ENCODE measurements around the gene TMEM131L.
A peak's percentile ranks its signal among the peaks of the same experiment; 100 is the strongest.
"Not testable (repeated sequence)": the region's sequence is repeated elsewhere in the genome, so short reads cannot be mapped to it uniquely, and the experiment has no call there.

Gene TMEM131L

GRCh38 chr4:153466081-153466948 lies at the start of gene TMEM131L:
Gene TMEM131L (plus strand): TSS chr4:153466360. CDS start chr4:153466398, 38 bp downstream.
- DNase-seq (ENCODE audit: low spot score) = peak; percentile 71
- H3K4me1 Mint-ChIP-seq (ENCODE audit: low read depth) = peaks cover 49% of the 10 kb centered on the region

GRCh38 chr4:153416456-153416855 lies 49.7 kb upstream of the TMEM131L start:
- H3K9me3 Mint-ChIP-seq; DNase-seq (ENCODE audit: low spot score); H3K27ac Mint-ChIP-seq; H3K4me3 Mint-ChIP-seq; H3K27me3 Mint-ChIP-seq (ENCODE audit: low read depth); H3K36me3 Mint-ChIP-seq (ENCODE audit: low read depth): not testable (repeated sequence)
- peaks cover 30% of the 10 kb centered on the region for H3K4me1 Mint-ChIP-seq (ENCODE audit: low read depth)

More at GRCh38 chr4:153466081-153466948, at the start of gene TMEM131L:
- H3K9me3 Mint-ChIP-seq = no peaks in the 10 kb centered on the region
- no peaks in the 10 kb centered on the region for H3K27me3 Mint-ChIP-seq (ENCODE audit: low read depth)
- peak within 1 kb of the TSS; percentile 91 for H3K27ac Mint-ChIP-seq
- peaks cover 20% of the 10 kb centered on the region for H3K36me3 Mint-ChIP-seq (ENCODE audit: low read depth)
- H3K4me3 Mint-ChIP-seq = peak within 1 kb of the TSS; percentile 93

- Mint-ChIP-seq H3K4me3 (no peak overlapping the region), H3K4me1 (ENCODE audit: low read depth) (peaks cover 38% of the 10 kb centered on the region), H3K36me3 (ENCODE audit: low read depth) (no peaks in the 10 kb centered on the region), H3K9me3 (no peaks in the 10 kb centered on the region), H3K27ac (no peak overlapping the region), H3K27me3 (ENCODE audit: low read depth) (no peaks in the 10 kb centered on the region)
- DNase-seq (ENCODE audit: low spot score) = no peak
These were observed 48.0 kb upstream of the TMEM131L start for GRCh38 chr4:153418121-153418520.

GRCh38 chr4:153418558-153418957 lies 47.6 kb upstream of the TMEM131L start:
- no peak for DNase-seq (ENCODE audit: low spot score)
- H3K9me3 Mint-ChIP-seq = no peaks in the 10 kb centered on the region
- no peaks in the 10 kb centered on the region for H3K36me3 Mint-ChIP-seq (ENCODE audit: low read depth)
- no peak overlapping the region for H3K4me3 Mint-ChIP-seq
- peak overlapping the region; percentile 60 for H3K27ac Mint-ChIP-seq
- H3K4me1 Mint-ChIP-seq (ENCODE audit: low read depth) = peaks cover 38% of the 10 kb centered on the region
- H3K27me3 Mint-ChIP-seq (ENCODE audit: low read depth) = no peaks in the 10 kb centered on the region

- no peak for DNase-seq (ENCODE audit: low spot score)
- H3K9me3 Mint-ChIP-seq = no peaks in the 10 kb centered on the region
- peaks cover 38% of the 10 kb centered on the region for H3K4me1 Mint-ChIP-seq (ENCODE audit: low read depth)
- H3K4me3 Mint-ChIP-seq = no peak overlapping the region
- no peaks in the 10 kb centered on the region for H3K27me3 Mint-ChIP-seq (ENCODE audit: low read depth)
- no peaks in the 10 kb centered on the region for H3K36me3 Mint-ChIP-seq (ENCODE audit: low read depth)
- H3K27ac Mint-ChIP-seq = peak overlapping the region; percentile 60
These were observed 47.1 kb upstream of the TMEM131L start for GRCh38 chr4:153419029-153419428.

GRCh38 chr4:153419673-153420278 lies 46.4 kb upstream of the TMEM131L start:
- Mint-ChIP-seq H3K4me3 (no peak overlapping the region), H3K36me3 (ENCODE audit: low read depth) (no peaks in the 10 kb centered on the region), H3K4me1 (ENCODE audit: low read depth) (peaks cover 42% of the 10 kb centered on the region)

GRCh38 chr4:153420361-153420760 lies 45.8 kb upstream of the TMEM131L start:
- H3K27me3 Mint-ChIP-seq (ENCODE audit: low read depth) = no peaks in the 10 kb centered on the region
- H3K27ac Mint-ChIP-seq = peak overlapping the region; percentile 12
- no peaks in the 10 kb centered on the region for H3K9me3 Mint-ChIP-seq
- no peak for DNase-seq (ENCODE audit: low spot score)
- no peaks in the 10 kb centered on the region for H3K36me3 Mint-ChIP-seq (ENCODE audit: low read depth)
- peaks cover 42% of the 10 kb centered on the region for H3K4me1 Mint-ChIP-seq (ENCODE audit: low read depth)
- H3K4me3 Mint-ChIP-seq = no peak overlapping the region

More at GRCh38 chr4:153419673-153420278, 46.4 kb upstream of the TMEM131L start:
- DNase-seq (ENCODE audit: low spot score) = no peak
- no peaks in the 10 kb centered on the region for H3K9me3 Mint-ChIP-seq
- H3K27ac Mint-ChIP-seq = peak overlapping the region; percentile 7
- no peaks in the 10 kb centered on the region for H3K27me3 Mint-ChIP-seq (ENCODE audit: low read depth)

GRCh38 chr4:153421941-153422340 lies 44.2 kb upstream of the TMEM131L start:
- H3K4me3 Mint-ChIP-seq = peak overlapping the region; percentile 24
- H3K27ac Mint-ChIP-seq = peak overlapping the region; percentile 7

GRCh38 chr4:153426207-153426885 lies 39.8 kb upstream of the TMEM131L start:
- H3K27ac Mint-ChIP-seq = peak overlapping the region; percentile 77
- H3K9me3 Mint-ChIP-seq = no peaks in the 10 kb centered on the region
- H3K27me3 Mint-ChIP-seq (ENCODE audit: low read depth) = no peaks in the 10 kb centered on the region
- no peak for DNase-seq (ENCODE audit: low spot score)
- H3K36me3 Mint-ChIP-seq (ENCODE audit: low read depth) = no peaks in the 10 kb centered on the region
- peaks cover 59% of the 10 kb centered on the region for H3K4me1 Mint-ChIP-seq (ENCODE audit: low read depth)
- peak overlapping the region; percentile 67 for H3K4me3 Mint-ChIP-seq

More at GRCh38 chr4:153421941-153422340, 44.2 kb upstream of the TMEM131L start:
- H3K36me3 Mint-ChIP-seq (ENCODE audit: low read depth) = no peaks in the 10 kb centered on the region
- no peaks in the 10 kb centered on the region for H3K9me3 Mint-ChIP-seq
- H3K27me3 Mint-ChIP-seq (ENCODE audit: low read depth) = no peaks in the 10 kb centered on the region
- H3K4me1 Mint-ChIP-seq (ENCODE audit: low read depth) = peaks cover 54% of the 10 kb centered on the region
- no peak for DNase-seq (ENCODE audit: low spot score)

- no peak for DNase-seq (ENCODE audit: low spot score)
- peaks cover 1% of the 10 kb centered on the region for H3K36me3 Mint-ChIP-seq (ENCODE audit: low read depth)
- peak overlapping the region; percentile 62 for H3K27ac Mint-ChIP-seq
- no peaks in the 10 kb centered on the region for H3K9me3 Mint-ChIP-seq
- peaks cover 58% of the 10 kb centered on the region for H3K4me1 Mint-ChIP-seq (ENCODE audit: low read depth)
- peak overlapping the region; percentile 22 for H3K4me3 Mint-ChIP-seq
- no peaks in the 10 kb centered on the region for H3K27me3 Mint-ChIP-seq (ENCODE audit: low read depth)
These were observed 38.6 kb upstream of the TMEM131L start for GRCh38 chr4:153427363-153428071.

GRCh38 chr4:153428941-153429475 lies 37.2 kb upstream of the TMEM131L start:
- H3K4me3 Mint-ChIP-seq = peak overlapping the region; percentile 37
- no peaks in the 10 kb centered on the region for H3K27me3 Mint-ChIP-seq (ENCODE audit: low read depth)
- no peaks in the 10 kb centered on the region for H3K9me3 Mint-ChIP-seq
- peaks cover 65% of the 10 kb centered on the region for H3K4me1 Mint-ChIP-seq (ENCODE audit: low read depth)
- no peak for DNase-seq (ENCODE audit: low spot score)
- H3K27ac Mint-ChIP-seq = no peak overlapping the region
- peaks cover 3% of the 10 kb centered on the region for H3K36me3 Mint-ChIP-seq (ENCODE audit: low read depth)

- Mint-ChIP-seq H3K4me3 (peak overlapping the region; percentile 88), H3K27ac (peak overlapping the region; percentile 94), H3K36me3 (ENCODE audit: low read depth) (peaks cover 3% of the 10 kb centered on the region), H3K27me3 (ENCODE audit: low read depth) (no peaks in the 10 kb centered on the region), H3K4me1 (ENCODE audit: low read depth) (peaks cover 51% of the 10 kb centered on the region), H3K9me3 (no peaks in the 10 kb centered on the region)
- DNase-seq (ENCODE audit: low spot score) = peak; percentile 79
These were observed 33.0 kb upstream of the TMEM131L start for GRCh38 chr4:153432965-153433753.

- Mint-ChIP-seq H3K27ac (peak overlapping the region; percentile 94), H3K27me3 (ENCODE audit: low read depth) (no peaks in the 10 kb centered on the region), H3K36me3 (ENCODE audit: low read depth) (peaks cover 3% of the 10 kb centered on the region), H3K4me1 (ENCODE audit: low read depth) (peaks cover 52% of the 10 kb centered on the region), H3K9me3 (no peaks in the 10 kb centered on the region), H3K4me3 (peak overlapping the region; percentile 88)
- DNase-seq (ENCODE audit: low spot score) = no peak
These were observed 32.4 kb upstream of the TMEM131L start for GRCh38 chr4:153433754-153434105.

Data from T-helper 2 cell treated with Interferon-gamma antibody and Interleukin-4, amounts not matched to agents 5 μg/mL and 100 μg/mL, for 36 hours (primary cell).